Gastrocnemius medialis (tissue), 4 donors: Measurements from ENCODE around the gene PIBF1.
"Not testable (repeated sequence)": the region's sequence is repeated elsewhere in the genome, so short reads cannot be mapped to it uniquely, and the experiment has no call there.

Experiments used
- CTCF ChIP-seq, 5 experiments: fragments of 450-650 bp in 3 of 5; fragments of 200-600 bp in 2 of 5; sonication (generic) in 2 of 5; IDR thresholded peaks in 4 of 5; conservative IDR thresholded peaks in 1 of 5; 1 replicate in 4 of 5; 2 replicates in 1 of 5; pipeline ENCODE4 v1.5.1; 2016 to 2019; ENCODE audit warnings: antibody characterized with exemption in 5 of 5, mild to moderate bottlenecking in 3 of 5, moderate library complexity in 3 of 5
- POLR2A ChIP-seq, 2 donors: fragments of 450-650 bp; IDR thresholded peaks; one replicate each; pipeline ENCODE4 v1.6.1; 2017; ENCODE audit warnings: antibody characterized with exemption in 2 of 2, mild to moderate bottlenecking in 2 of 2, moderate library complexity in 2 of 2

DNA sequence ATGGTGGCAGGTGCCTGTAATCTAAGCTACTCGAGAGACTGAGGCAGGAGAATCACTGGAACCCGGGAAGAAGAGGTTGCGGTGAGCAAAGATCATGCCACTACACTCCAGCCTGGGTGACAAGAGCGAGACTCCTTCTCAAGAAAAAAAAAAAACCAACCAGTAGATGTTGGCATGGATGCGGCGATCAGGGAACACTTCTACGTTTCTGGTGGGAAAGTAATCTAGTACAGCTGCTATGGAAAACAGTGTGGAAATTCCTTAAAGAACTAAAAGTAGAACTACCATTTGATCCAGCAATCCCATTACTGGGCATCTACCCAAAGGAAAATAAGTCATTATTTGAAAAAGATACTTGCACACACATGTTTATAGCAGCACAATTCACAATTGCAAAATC lies 119.6 kb downstream of the PIBF1 start:
- not testable (repeated sequence) for TF ChIP-seq CTCF (IDR thresholded peaks at IDR 0.05 in 4 of 5, conservative IDR thresholded peaks at IDR 0.05 in 1 of 5); POLR2A (IDR thresholded peaks at IDR 0.05)
